ENCODE results near the gene DNAH17.

The DNAH17 gene

GRCh38 chr17:78384479-78385175 is 192.6 kb downstream of the DNAH17 start:
- DNase-seq: peak; percentile 70 to 81

- DNase-seq: peak; percentile 97 to 99
These were observed 193.3 kb downstream of the DNAH17 start for GRCh38 chr17:78383725-78384471.

DNA sequence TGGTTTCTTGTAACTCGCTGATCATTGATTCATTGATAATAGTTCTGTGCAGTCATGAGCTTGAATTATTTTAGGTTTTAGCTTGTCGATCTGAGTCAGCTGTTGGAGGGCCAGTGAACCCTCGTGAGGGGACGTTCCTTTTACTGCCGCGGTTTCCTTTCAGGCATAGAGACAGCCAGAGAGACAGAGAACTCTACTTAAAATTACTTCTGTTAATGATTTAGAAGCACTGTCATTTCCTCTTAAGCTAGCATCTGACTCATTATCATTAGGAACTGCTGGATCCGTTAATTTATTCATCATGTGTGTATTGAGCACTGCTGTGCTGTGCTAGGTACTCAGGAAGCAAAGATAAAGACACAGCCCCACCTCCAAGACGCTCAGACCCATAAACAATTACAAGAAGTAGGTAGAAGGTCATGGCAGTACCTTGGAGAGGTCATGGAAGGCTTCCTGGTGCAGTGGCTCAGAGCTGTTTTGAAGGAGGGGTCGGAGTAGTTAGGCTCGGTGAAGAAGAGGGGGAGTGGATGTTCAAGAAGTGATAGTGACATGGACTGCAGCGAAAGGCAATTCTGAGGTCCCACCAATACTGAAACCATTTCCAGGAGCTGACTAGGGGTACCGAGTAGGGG is 195.5 kb downstream of the DNAH17 start:
- peak; percentile 84 to 92 for DNase-seq

- no peak for DNase-seq
These were observed 196.8 kb downstream of the DNAH17 start for GRCh38 chr17:78380370-78380769.

DNA sequence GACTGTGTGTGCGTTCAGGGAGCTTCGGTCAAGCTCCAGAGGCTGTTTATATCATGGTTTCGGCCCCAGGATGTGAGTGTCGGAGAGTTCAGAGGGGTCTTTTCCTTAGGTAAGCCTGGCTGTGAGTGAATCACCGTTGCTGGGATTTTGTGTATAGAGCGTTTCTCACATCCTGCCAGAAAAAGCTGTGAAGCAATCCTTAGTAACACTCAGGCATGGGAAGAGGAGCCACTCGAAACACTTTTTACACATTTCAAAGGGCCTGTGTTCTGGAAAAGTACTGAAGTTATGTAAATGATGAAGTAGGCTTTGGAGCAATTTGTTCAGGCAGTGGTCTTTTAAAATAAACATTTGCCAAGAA is 198.1 kb downstream of the DNAH17 start:
- no peak for DNase-seq

- peak; percentile 73 to 84 for DNase-seq
These were observed 198.7 kb downstream of the DNAH17 start, which contains the start of gene PGS1 for GRCh38 chr17:78378225-78379130. Gene PGS1 (plus strand): TSS chr17:78378649. CDS start chr17:78378666, 17 bp downstream.

- DNase-seq: no peak
These were observed 199.4 kb downstream of the DNAH17 start for GRCh38 chr17:78377858-78378224.

DNA sequence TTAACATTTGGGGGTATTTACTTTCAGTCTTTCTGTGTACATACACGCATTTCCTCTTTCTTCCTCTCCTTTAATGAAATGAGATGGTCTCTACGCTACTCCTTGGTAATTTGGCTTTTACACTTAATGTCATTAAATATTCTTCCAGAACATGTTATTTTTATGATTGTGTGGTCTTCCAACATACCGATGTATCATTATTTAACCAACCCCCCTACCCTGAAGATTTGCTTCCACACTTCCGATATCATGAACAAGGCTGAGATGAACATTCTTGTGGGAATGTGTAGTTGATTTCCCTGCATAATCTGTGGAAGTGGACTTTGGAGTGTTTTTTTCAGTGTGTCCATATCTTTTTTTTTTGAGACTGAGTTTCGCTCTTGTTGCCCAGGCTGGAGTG is 201.0 kb downstream of the DNAH17 start:
- no peak for DNase-seq

GRCh38 chr17:78375401-78376151 is 201.6 kb downstream of the DNAH17 start:
- no peak for DNase-seq

DNA sequence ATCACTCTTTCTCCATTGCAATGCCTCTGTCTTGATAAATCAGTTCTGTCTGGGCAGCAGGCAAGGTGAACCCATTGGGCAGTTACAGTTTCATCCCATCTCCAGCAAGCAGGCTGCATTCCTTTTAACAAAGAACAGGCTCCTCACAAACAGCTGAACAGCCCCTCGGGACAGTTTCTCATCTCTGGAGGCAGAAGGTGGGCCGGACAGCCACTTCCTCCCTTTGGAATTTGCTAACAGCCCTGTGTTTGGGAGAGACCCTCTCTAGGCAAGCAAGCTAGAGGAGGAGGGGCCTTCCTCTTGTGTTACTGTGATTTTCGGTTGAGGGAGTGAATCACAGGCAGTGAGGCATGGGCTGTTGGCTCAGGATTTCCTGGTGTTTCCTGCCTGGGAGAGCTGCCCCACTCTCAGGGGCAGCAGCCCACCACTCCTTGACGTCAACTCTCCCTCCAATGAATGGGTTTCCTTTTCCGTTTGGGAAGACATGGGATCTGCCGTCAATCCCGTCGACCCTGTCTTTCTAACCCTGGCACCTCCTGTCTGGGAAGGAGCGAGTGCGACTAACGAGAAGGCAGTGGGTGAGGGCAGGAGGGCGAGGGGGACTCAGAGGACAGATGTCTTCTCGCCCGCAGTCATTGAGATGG is 202.4 kb downstream of the DNAH17 start:
- no peak for DNase-seq

DNA sequence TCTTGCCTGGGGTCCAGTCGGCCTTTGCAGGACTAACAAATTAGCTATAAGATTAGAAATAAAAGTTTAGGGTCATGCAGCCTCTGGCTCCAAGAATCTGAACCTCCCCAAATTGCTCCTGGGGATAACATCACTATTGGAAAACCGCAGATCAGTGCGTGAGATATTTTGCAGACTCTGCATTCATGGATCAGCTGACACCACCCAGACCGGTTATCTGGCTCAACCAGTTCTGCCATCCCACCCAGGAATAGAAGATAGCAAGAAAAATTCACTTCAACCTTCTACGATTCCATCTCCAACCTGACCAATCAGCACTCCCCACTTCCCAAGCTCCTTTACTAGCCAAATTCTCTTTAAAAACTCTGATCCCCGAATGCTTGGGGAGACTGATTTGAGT is 203.0 kb downstream of the DNAH17 start:
- DNase-seq: no peak
